ENCODE results near the gene LIN37. TPM values are rescaled to one million over a fixed set of nuclear protein-coding genes. Genes with fewer than 3 reads are reported as not detected.

LIN37 gene
- total RNA-seq, 1 donor = 9.0 TPM

DNA sequence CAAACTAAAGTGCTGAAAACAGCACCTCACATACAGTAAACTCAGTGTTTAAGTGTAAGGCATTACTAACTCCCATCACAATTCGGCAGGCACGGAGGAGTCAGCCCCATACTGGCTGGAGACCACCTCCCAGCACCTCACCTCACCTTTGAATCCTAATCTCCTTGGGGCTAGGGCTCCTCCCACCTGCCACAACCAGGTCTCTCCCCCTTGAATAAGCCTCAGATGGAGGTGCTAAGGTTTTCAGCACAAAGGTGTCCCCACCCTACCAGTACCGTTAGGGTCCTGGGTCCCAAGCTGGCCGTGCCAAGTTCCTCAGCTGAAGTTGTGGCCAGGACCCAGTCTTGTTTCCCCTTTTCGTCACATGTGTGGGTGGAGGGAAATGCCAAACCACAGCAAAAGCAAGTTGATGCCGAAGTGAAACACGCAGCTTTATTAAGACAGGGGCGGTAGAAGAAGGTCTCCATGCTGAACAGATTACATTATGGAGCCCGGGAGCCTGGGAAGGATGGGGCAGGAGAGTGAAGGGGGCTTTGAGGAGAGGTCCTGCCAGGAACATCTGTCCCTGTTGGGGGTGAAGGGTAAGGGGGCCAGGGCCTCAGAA is 6.2 kb upstream of the LIN37 start, which contains the start of gene IGFLR1:
TSS of gene IGFLR1 (minus strand) at position 332 of the 604 bp plus-strand sequence. CDS start 1,272 bp downstream, outside the sequence.
- H2AFZ ChIP-seq (ENCODE audit: low read length) = no peak within 1 kb of the TSS
- H3K79me2 ChIP-seq (ENCODE audit: insufficient read depth, low read length) = peaks cover 22% of the 10 kb centered on the region
- H3K27me3 ChIP-seq (ENCODE audit: insufficient read depth, low read length) = no peaks in the 10 kb centered on the region
- TF ChIP-seq, protein P1, sequence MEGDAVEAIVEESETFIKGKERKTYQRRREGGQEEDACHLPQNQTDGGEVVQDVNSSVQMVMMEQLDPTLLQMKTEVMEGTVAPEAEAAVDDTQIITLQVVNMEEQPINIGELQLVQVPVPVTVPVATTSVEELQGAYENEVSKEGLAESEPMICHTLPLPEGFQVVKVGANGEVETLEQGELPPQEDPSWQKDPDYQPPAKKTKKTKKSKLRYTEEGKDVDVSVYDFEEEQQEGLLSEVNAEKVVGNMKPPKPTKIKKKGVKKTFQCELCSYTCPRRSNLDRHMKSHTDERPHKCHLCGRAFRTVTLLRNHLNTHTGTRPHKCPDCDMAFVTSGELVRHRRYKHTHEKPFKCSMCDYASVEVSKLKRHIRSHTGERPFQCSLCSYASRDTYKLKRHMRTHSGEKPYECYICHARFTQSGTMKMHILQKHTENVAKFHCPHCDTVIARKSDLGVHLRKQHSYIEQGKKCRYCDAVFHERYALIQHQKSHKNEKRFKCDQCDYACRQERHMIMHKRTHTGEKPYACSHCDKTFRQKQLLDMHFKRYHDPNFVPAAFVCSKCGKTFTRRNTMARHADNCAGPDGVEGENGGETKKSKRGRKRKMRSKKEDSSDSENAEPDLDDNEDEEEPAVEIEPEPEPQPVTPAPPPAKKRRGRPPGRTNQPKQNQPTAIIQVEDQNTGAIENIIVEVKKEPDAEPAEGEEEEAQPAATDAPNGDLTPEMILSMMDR (IDR thresholded peaks at IDR 0.05; ENCODE audit: extremely low read depth, low read depth, low read length) = no peak
- H3K9me3 ChIP-seq (ENCODE audit: low read depth, low read length) = no peaks in the 10 kb centered on the region
- H3K27ac ChIP-seq (ENCODE audit: low read depth, low read length) = no peak within 1 kb of the TSS
- peaks cover 18% of the 10 kb centered on the region for H3K4me1 ChIP-seq (ENCODE audit: insufficient read depth, low read length)
- H3K4me3 ChIP-seq (ENCODE audit: insufficient read depth, low read length) = no peak within 1 kb of the TSS
- H3K4me2 ChIP-seq (ENCODE audit: insufficient read depth, low read length) = peak within 1 kb of the TSS; percentile 98
- H4K20me1 ChIP-seq (ENCODE audit: insufficient read depth, low read length) = peaks cover 4% of the 10 kb centered on the region
- H3K36me3 ChIP-seq (ENCODE audit: insufficient read depth, low read length) = peaks cover 29% of the 10 kb centered on the region
- peak; percentile 15 for DNase-seq (ENCODE audit: insufficient read length, low spot score, missing footprints)

GRCh38 chr19:35743640-35744429 is 4.5 kb upstream of the LIN37 start:
- peak overlapping the region; percentile 97 for H3K4me2 ChIP-seq (ENCODE audit: insufficient read depth, low read length)
- no peaks in the 10 kb centered on the region for H3K27me3 ChIP-seq (ENCODE audit: insufficient read depth, low read length)
- no peak overlapping the region for H2AFZ ChIP-seq (ENCODE audit: low read length)
- H3K9me3 ChIP-seq (ENCODE audit: low read depth, low read length) = no peaks in the 10 kb centered on the region
- peaks cover 16% of the 10 kb centered on the region for H3K36me3 ChIP-seq (ENCODE audit: insufficient read depth, low read length)
- H3K79me2 ChIP-seq (ENCODE audit: insufficient read depth, low read length) = peaks cover 26% of the 10 kb centered on the region
- TF ChIP-seq, protein P1 (IDR thresholded peaks at IDR 0.05; ENCODE audit: extremely low read depth, low read depth, low read length) = no peak
- H4K20me1 ChIP-seq (ENCODE audit: insufficient read depth, low read length) = peaks cover 4% of the 10 kb centered on the region
- H3K27ac ChIP-seq (ENCODE audit: low read depth, low read length) = no peak overlapping the region
- peak; percentile 5 for DNase-seq (ENCODE audit: insufficient read length, low spot score, missing footprints)
- H3K4me1 ChIP-seq (ENCODE audit: insufficient read depth, low read length) = peaks cover 18% of the 10 kb centered on the region
- peak overlapping the region; percentile 87 for H3K4me3 ChIP-seq (ENCODE audit: insufficient read depth, low read length)

GRCh38 chr19:35744430-35745327 is 3.7 kb upstream of the LIN37 start:
- Histone ChIP-seq H2AFZ (ENCODE audit: low read length) (peak overlapping the region; percentile 92), H3K27ac (ENCODE audit: low read depth, low read length) (peak overlapping the region; percentile 97), H3K4me1 (ENCODE audit: insufficient read depth, low read length) (peaks cover 26% of the 10 kb centered on the region), H3K79me2 (ENCODE audit: insufficient read depth, low read length) (peaks cover 33% of the 10 kb centered on the region), H4K20me1 (ENCODE audit: insufficient read depth, low read length) (peaks cover 4% of the 10 kb centered on the region), H3K27me3 (ENCODE audit: insufficient read depth, low read length) (no peaks in the 10 kb centered on the region), H3K9me3 (ENCODE audit: low read depth, low read length) (no peaks in the 10 kb centered on the region), H3K4me3 (ENCODE audit: insufficient read depth, low read length) (peak overlapping the region; percentile 87), H3K4me2 (ENCODE audit: insufficient read depth, low read length) (peak overlapping the region; percentile 97), H3K36me3 (ENCODE audit: insufficient read depth, low read length) (peaks cover 13% of the 10 kb centered on the region)
- TF ChIP-seq, protein P1 (IDR thresholded peaks at IDR 0.05; ENCODE audit: extremely low read depth, low read depth, low read length) = peak; percentile 37
- DNase-seq (ENCODE audit: insufficient read length, low spot score, missing footprints) = peak; percentile 96
